C4-2B (cell line): ENCODE measurements around the gene NYNRIN.
A peak's percentile ranks its signal among the peaks of the same experiment; 100 is the strongest.

Experiments
- H3K27ac ChIP-seq: fragments of 450-650 bp; 2 replicates; pipeline ENCODE4 v1.5.1; 2017
- ZFX ChIP-seq: fragments of 450-650 bp; IDR thresholded peaks from 2 replicates; pipeline ENCODE4 v1.6.1; 2017
- TF ChIP-seq, protein P1 (sequence below): fragments of 450-650 bp; conservative IDR thresholded peaks from 2 replicates; pipeline ENCODE4 v1.5.1; 2017; ENCODE audit warnings: mild to moderate bottlenecking

NYNRIN gene

DNA sequence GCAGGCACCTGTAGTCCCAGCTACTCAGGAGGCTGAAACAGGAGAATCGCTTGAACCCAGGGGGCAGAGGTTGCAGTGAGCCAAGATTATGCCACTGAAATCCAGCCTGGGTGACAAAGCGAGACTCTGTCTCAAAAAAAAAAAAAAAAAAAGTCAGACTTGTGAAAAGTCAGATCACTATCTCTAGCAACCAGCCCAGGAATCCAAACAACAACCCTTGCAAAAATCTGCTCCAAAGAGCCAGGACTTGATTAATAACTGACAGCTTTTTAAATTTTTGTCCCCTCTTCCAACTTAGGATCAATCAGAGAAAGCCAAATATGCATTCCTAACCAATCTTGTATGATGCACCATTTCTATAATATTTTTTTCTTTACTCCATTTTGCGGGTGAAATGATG, 38.5 kb upstream of the NYNRIN start:
- TF ChIP-seq, protein P1, sequence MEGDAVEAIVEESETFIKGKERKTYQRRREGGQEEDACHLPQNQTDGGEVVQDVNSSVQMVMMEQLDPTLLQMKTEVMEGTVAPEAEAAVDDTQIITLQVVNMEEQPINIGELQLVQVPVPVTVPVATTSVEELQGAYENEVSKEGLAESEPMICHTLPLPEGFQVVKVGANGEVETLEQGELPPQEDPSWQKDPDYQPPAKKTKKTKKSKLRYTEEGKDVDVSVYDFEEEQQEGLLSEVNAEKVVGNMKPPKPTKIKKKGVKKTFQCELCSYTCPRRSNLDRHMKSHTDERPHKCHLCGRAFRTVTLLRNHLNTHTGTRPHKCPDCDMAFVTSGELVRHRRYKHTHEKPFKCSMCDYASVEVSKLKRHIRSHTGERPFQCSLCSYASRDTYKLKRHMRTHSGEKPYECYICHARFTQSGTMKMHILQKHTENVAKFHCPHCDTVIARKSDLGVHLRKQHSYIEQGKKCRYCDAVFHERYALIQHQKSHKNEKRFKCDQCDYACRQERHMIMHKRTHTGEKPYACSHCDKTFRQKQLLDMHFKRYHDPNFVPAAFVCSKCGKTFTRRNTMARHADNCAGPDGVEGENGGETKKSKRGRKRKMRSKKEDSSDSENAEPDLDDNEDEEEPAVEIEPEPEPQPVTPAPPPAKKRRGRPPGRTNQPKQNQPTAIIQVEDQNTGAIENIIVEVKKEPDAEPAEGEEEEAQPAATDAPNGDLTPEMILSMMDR = no peak
- no peak for TF ChIP-seq ZFX
- H3K27ac ChIP-seq = no peak overlapping the region

DNA sequence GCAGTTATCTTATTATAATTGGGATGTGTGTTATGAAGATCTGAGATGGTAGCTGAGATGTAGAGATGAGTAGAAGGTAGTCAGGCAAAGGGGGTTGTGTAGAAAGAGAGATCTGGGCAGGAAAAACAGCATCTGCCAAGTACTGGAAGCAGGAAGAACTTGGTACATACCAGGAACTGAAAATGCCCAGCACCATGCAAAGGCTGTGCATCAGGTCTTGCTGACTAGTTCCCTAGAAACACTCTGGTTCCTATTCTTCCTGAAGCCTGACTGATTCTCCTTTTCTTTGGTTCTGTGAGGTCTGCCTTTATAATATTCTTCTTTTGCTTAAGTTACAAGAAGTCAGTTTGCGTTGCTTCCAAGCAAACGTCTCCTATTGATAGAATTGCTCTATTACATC, 37.5 kb upstream of the NYNRIN start:
- TF ChIP-seq, protein P1 = no peak
- TF ChIP-seq ZFX = no peak
- no peak overlapping the region for H3K27ac ChIP-seq

DNA sequence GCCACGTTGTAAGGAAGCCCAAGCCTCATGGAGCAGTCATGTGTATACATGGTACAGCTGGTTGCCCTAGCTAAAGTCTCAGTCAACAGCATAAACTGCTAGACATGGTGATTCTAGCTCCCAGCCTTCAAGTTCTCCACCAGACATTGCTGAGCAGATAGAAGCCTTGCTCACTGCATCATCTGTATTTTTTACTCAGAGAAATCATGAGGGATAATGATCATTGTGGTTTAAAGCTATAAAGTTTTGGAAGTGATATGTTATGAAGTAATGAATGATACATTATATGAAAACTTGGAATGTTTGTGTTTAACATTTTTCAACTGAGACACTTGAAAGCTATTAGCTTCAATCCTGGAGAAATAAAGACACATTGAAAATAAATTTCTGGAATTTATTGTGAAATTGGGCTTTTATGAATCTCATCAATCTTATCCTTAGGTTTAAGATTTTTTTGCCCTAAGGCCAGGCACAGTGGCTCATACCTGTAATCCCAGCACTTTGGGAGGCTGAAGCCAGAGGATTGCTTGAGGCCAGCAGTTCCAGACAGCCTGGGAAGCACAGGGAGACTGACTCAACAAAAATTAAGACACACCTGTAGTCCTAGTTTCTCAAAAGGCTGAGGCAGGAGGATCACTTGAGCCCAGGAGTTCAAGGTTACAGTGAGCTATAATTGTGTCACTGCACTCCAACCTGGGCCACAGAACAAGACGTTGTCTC, 36.4 kb upstream of the NYNRIN start:
- TF ChIP-seq ZFX = no peak
- TF ChIP-seq, protein P1 = no peak
- H3K27ac ChIP-seq = no peak overlapping the region

DNA sequence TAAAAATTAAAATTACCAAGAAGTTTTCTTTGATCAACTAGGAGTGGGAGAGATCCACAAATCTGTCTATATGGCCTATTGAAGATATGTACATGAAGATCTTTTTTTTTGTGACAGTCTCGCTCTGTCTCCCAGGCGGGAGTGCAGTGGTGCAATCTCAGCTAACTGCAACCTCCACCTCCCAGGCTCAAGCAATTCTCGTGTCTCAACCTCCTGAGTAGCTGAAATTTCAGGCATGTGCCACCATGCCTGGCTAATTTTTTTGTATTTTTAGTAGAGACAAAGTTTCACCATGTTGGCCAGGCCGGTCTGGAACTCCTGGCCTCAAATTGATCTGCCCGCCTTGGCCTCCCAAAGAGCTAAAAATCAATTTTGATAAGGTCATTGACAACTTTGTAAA, 35.4 kb upstream of the NYNRIN start:
- no peak overlapping the region for H3K27ac ChIP-seq
- TF ChIP-seq, protein P1 = no peak
- no peak for TF ChIP-seq ZFX

DNA sequence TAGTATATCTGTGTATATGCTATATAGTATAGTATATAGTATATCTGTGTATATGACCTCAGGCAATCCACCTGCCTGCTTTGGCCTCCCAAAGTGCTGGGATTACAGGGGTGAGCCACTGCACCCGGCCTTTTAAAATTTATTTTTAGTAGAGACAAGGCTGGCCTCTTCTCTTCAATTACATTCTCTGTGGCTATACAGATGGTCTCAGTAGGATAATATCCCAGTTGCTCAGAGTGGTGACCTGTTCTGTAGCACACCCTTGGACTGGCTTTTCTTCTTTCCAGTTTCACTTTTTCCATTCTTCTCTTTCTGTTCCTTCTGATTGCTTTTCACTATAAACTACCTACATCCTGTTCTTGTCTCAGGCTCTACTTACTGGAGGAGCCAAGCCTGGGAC, 34.0 kb upstream of the NYNRIN start:
- TF ChIP-seq, protein P1 = no peak
- no peak for TF ChIP-seq ZFX
- H3K27ac ChIP-seq = no peak overlapping the region

DNA sequence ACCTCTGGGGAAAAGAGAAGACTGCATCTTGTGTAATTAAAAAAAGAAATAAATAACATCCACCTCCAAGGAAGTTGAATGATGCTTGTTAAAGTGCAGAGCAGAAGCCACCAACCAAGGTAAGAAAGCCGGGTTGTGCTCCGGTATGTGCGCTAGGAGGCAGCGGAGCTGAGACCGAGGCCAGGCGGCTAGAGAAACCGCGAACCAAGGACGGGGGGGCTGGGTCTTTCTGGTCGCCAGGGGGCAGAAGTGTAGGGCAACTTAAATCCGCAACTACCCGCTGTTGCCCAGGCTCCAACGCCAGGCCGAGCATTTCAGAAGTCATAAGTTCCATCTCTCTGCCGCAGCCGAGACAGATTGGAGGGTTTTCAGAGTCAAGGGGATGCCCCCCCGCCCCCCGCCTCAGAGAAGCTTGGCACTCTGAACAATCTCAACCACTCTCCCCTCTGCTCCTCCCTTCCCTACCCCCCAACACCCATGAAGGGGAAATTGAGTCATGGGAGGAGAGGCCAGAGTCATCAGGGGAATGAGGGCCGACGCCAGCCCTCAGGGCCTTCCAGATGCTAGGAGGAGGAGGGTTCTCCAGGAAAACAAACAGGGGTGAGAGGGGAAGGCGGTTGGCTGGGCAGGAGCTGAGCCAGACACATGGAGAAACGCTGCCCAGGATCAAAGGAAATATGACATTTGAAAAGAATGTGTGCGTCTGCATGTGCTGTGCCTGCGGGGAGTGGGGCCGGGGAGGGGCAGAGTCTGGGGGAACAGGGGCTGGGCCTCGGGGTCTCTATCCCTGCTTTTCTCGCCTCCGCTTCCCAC, 33.0 kb upstream of the NYNRIN start:
- peak overlapping the region; percentile 46 for H3K27ac ChIP-seq
- TF ChIP-seq, protein P1 = peak; percentile 79
- no peak for TF ChIP-seq ZFX

DNA sequence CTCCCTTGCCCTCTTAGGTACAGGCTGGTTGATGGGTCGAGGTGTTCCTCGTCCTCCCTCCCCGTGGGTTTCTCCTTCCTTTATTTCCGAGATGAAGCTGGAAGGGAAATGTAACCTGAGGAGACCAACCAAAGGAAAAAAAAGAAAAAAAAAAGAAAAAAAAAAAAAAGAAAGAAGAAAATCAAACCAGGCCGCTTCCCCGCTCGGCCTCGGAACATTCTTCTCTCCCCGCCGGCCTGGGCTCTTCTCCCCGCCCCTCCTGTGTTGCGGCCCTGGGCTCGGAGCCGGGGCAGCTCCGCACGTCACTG, 32.4 kb upstream of the NYNRIN start:
- peak overlapping the region; percentile 46 for H3K27ac ChIP-seq
- TF ChIP-seq, protein P1 = no peak
- TF ChIP-seq ZFX = 0 out of 2 replicates have a peak, but pooled peaks have one; percentile 32
